Hematopoietic multipotent progenitor cell treated with erythropoietin and hydrocortisone succinate and interleukin-3 and kit ligand, for 15 days (in vitro differentiated cells): Measurements from ENCODE around the gene SHFL.
A peak's percentile ranks its signal among the peaks of the same experiment; 100 is the strongest.

Experiments used
- DNase-seq: peaks from one replicate; pipeline ENCODE4 v3.0.0-alpha.2; 2015; ENCODE audit warnings: low spot score

Gene SHFL

GRCh38 chr19:10085641-10086590 is at the start of gene SHFL:
SHFL (plus strand) TSS chr19:10086317; CDS start chr19:10086428, 111 bp downstream.
- peak; percentile 83 for DNase-seq

GRCh38 chr19:10036601-10037071 is 49.5 kb upstream of the SHFL start:
- DNase-seq, result no peak

GRCh38 chr19:10037367-10037766 is 48.8 kb upstream of the SHFL start:
- DNase-seq, result no peak

- DNase-seq, result no peak
Observed at GRCh38 chr19:10037809-10038208, 48.3 kb upstream of the SHFL start.

- DNase-seq, result no peak
Observed at GRCh38 chr19:10043286-10043927, 42.7 kb upstream of the SHFL start.

- no peak for DNase-seq
Observed at GRCh38 chr19:10044390-10044789, 41.7 kb upstream of the SHFL start.

GRCh38 chr19:10045371-10045770 is 40.7 kb upstream of the SHFL start:
- no peak for DNase-seq

- DNase-seq, result no peak
Observed at GRCh38 chr19:10049626-10050025, 36.5 kb upstream of the SHFL start.

- DNase-seq, result no peak
Observed at GRCh38 chr19:10052602-10053360, 33.3 kb upstream of the SHFL start.

- DNase-seq, result no peak
Observed at GRCh38 chr19:10061717-10062310, 24.3 kb upstream of the SHFL start.

- DNase-seq, result no peak
Observed at GRCh38 chr19:10068205-10068604, 17.9 kb upstream of the SHFL start.

- no peak for DNase-seq
Observed at GRCh38 chr19:10069046-10069445, 17.1 kb upstream of the SHFL start.

- DNase-seq, result no peak
Observed at GRCh38 chr19:10070730-10071446, 15.2 kb upstream of the SHFL start.

- peak; percentile 44 for DNase-seq
Observed at GRCh38 chr19:10074153-10074552, 12.0 kb upstream of the SHFL start.

GRCh38 chr19:10076535-10076934 is 9.6 kb upstream of the SHFL start:
- no peak for DNase-seq

- no peak for DNase-seq
Observed at GRCh38 chr19:10078329-10078728, 7.8 kb upstream of the SHFL start.

GRCh38 chr19:10079031-10079453 is 7.1 kb upstream of the SHFL start:
- no peak for DNase-seq

- no peak for DNase-seq
Observed at GRCh38 chr19:10083911-10084310, 2.2 kb upstream of the SHFL start.

GRCh38 chr19:10084803-10085202 is 1.3 kb upstream of the SHFL start:
- DNase-seq, result no peak

GRCh38 chr19:10086591-10087192 is 575 bp downstream of the SHFL start:
- no peak for DNase-seq
